CD14-positive monocyte (primary cell): ENCODE measurements around the gene PTGDS. TPM values are rescaled to one million over a fixed set of nuclear protein-coding genes. Genes with fewer than 3 reads are reported as not detected.
A peak's percentile ranks its signal among the peaks of the same experiment; 100 is the strongest.

Experiments used
- DNase-seq, 3 donors: peaks; one replicate each; pipeline ENCODE4 v3.0.0-alpha.2; 2011 to 2022
- H2AFZ ChIP-seq: 2 replicates; pipeline ENCODE4 v1.6.0; 2012; ENCODE audit warnings: mild to moderate bottlenecking, low read depth, low read length, inconsistent platforms; ENCODE audit not compliant: insufficient read depth, poor library complexity, severe bottlenecking
- H3K27ac ChIP-seq, 2 donors: 1 replicate in 1 of 2; 2 replicates in 1 of 2; pipeline ENCODE4 v1.5.1; 2012 to 2013; ENCODE audit warnings: low read length in 2 of 2, control low read depth in 1 of 2, inconsistent platforms in 1 of 2, low read depth in 1 of 2, mild to moderate bottlenecking in 1 of 2
- H3K27me3 ChIP-seq, 2 donors: one replicate each; pipeline versions ENCODE4 v1.6.0 to v1.6.1; 2011 to 2013; ENCODE audit warnings: low read length in 2 of 2; ENCODE audit not compliant: control insufficient read depth in 2 of 2, insufficient read depth in 2 of 2
- H3K36me3 ChIP-seq, 2 donors: replicated peaks in 1 of 2; 1 replicate in 1 of 2; 2 replicates in 1 of 2; pipeline versions ENCODE4 v1.5.1 to v1.6.1; 2012 to 2013; ENCODE audit warnings: low read length in 2 of 2, control low read depth in 1 of 2, inconsistent platforms in 1 of 2, mild to moderate bottlenecking in 1 of 2; ENCODE audit not compliant: insufficient read depth in 2 of 2, control insufficient read depth in 1 of 2
- H3K4me1 ChIP-seq, 2 donors: 1 replicate in 1 of 2; 2 replicates in 1 of 2; pipeline versions ENCODE4 v1.5.1 to v1.6.1; 2012 to 2013; ENCODE audit warnings: low read length in 2 of 2, control low read depth in 1 of 2, inconsistent platforms in 1 of 2, mild to moderate bottlenecking in 1 of 2, moderate library complexity in 1 of 2; ENCODE audit not compliant: insufficient read depth in 2 of 2, control insufficient read depth in 1 of 2
- H3K4me2 ChIP-seq: replicated peaks from 2 replicates; pipeline ENCODE3; 2012; ENCODE audit warnings: low read length, moderate library complexity, mild to moderate bottlenecking; ENCODE audit not compliant: poor library complexity, severe bottlenecking; ENCODE audit errors: extremely low read depth
- H3K4me3 ChIP-seq, 3 experiments: fragments of 200-600 bp in 1 of 3; sonication (generic) in 1 of 3; replicated peaks in 1 of 3; 1 replicate in 2 of 3; 2 replicates in 1 of 3; pipeline ENCODE4 v1.5.1; 2011 to 2013; ENCODE audit warnings: low read length in 3 of 3, mild to moderate bottlenecking in 3 of 3, control low read depth in 2 of 3, low read depth in 2 of 3, inconsistent platforms in 1 of 3, moderate library complexity in 1 of 3
- H3K79me2 ChIP-seq: 2 replicates; pipeline ENCODE4 v1.6.0; 2012; ENCODE audit warnings: mild to moderate bottlenecking, control low read depth, inconsistent platforms, low read length, moderate library complexity; ENCODE audit not compliant: insufficient read depth
- H3K9ac ChIP-seq: 2 replicates; pipeline ENCODE4 v1.6.0; 2017; ENCODE audit warnings: low read length, mild to moderate bottlenecking; ENCODE audit not compliant: insufficient read depth, poor library complexity, severe bottlenecking
- H3K9me3 ChIP-seq, 2 donors: replicated peaks in 1 of 2; 1 replicate in 1 of 2; 2 replicates in 1 of 2; pipeline versions ENCODE4 v1.5.1 to v1.6.1; 2012 to 2013; ENCODE audit warnings: low read length in 2 of 2, control low read depth in 1 of 2; ENCODE audit not compliant: control insufficient read depth in 1 of 2, insufficient read depth in 1 of 2
- H4K20me1 ChIP-seq: 2 replicates; pipeline ENCODE4 v1.6.0; 2012; ENCODE audit warnings: mild to moderate bottlenecking, low read length, control low read depth, moderate library complexity; ENCODE audit not compliant: insufficient read depth
- H3K27ac Mint-ChIP-seq, 7 donors: one replicate each; pipeline ENCODE4 v1.8.0; 2020; ENCODE audit warnings: mild to moderate bottlenecking in 7 of 7, mixed read lengths in 7 of 7, moderate library complexity in 6 of 7, inconsistent platforms in 2 of 7
- H3K27me3 Mint-ChIP-seq, 3 donors: one replicate each; pipeline ENCODE4 v1.8.0; 2021 to 2022; ENCODE audit warnings: low read depth in 3 of 3, mild to moderate bottlenecking in 3 of 3, mixed read lengths in 3 of 3, moderate library complexity in 3 of 3, inconsistent platforms in 1 of 3
- H3K36me3 Mint-ChIP-seq, 2 donors: one replicate each; pipeline ENCODE4 v1.8.0; 2020; ENCODE audit warnings: mixed read lengths in 2 of 2, inconsistent platforms in 1 of 2, mild to moderate bottlenecking in 1 of 2
- H3K4me1 Mint-ChIP-seq: one replicate; pipeline ENCODE4 v1.8.0; 2020; ENCODE audit warnings: mild to moderate bottlenecking, mixed read lengths
- H3K4me3 Mint-ChIP-seq, 2 donors: one replicate each; pipeline ENCODE4 v1.8.0; 2020; ENCODE audit warnings: mild to moderate bottlenecking in 2 of 2, mixed read lengths in 2 of 2, moderate library complexity in 1 of 2
- H3K9me3 Mint-ChIP-seq, 7 donors: one replicate each; pipeline ENCODE4 v1.8.0; 2020 to 2022; ENCODE audit warnings: mixed read lengths in 7 of 7, mild to moderate bottlenecking in 6 of 7, moderate library complexity in 6 of 7, inconsistent platforms in 2 of 7
- CTCF ChIP-seq: fragments of 200-600 bp; IDR thresholded peaks from one replicate; pipeline ENCODE4 v1.8.0; 2022; ENCODE audit warnings: antibody characterized with exemption, mild to moderate bottlenecking
- WGBS: methylation state at CpG from one replicate; pipeline ENCODE4 v1.1.5; 2013; ENCODE audit warnings: missing lambda C conversion rate; ENCODE audit not compliant: insufficient coverage; 5-methylcytosine and 5-hydroxymethylcytosine counted together
- intact Hi-C, 2 donors: fragments of 100-400 bp; cut with micrococcal nuclease; formaldehyde crosslinking; loops; one replicate each; pipeline versions ENCODE4 v1.15.0 to v1.15.1; 2023
- polyA plus RNA-seq, 3 donors: library from polyadenylated mRNA; depleted of rRNA in 1 of 3; unstranded in 2 of 3; stranded (reverse) in 1 of 3; fragments of 300-500 nt in 2 of 3; fragments of >200 nt in 1 of 3; fragmentation: Illumina TruSeq in 2 of 3; gene quantifications; 1 replicate in 2 of 3; 2 replicates in 1 of 3; pipeline ENCODE4 v1.2.3, GENCODE V29; 2012 to 2021

Gene PTGDS
- polyA plus RNA-seq, 3 donors = 0.34 to 1.5 TPM; not detected in 1

- no peak for TF ChIP-seq CTCF
- H3K36me3 Mint-ChIP-seq = peaks cover 20 to 31% of the 10 kb centered on the region in 2 donors
- Histone ChIP-seq H3K9me3 (no peaks in the 10 kb centered on the region), H4K20me1 (peaks cover 26% of the 10 kb centered on the region), H3K36me3 (peaks cover 25 to 33% of the 10 kb centered on the region in 2 donors), H3K4me1 (peaks cover 15 to 16% of the 10 kb centered on the region in 2 donors), H3K4me2 (no peak overlapping the region), H3K27me3 (no peaks in the 10 kb centered on the region), H3K79me2 (no peaks in the 10 kb centered on the region), H2AFZ (no peak overlapping the region), H3K27ac (no peak overlapping the region), H3K4me3 (no peak overlapping the region), H3K9ac (no peak overlapping the region)
- peak overlapping the region in 4 of 7 donors; percentile 15 to 29 (median 19) for H3K27ac Mint-ChIP-seq
- intact Hi-C loops = no loop called here
- WGBS = 96% methylated on average over 4 of the region's 8 CpGs
- H3K9me3 Mint-ChIP-seq = peaks cover 0 to 3% (median 0%) of the 10 kb centered on the region in 7 donors
- H3K4me1 Mint-ChIP-seq = peaks cover 33% of the 10 kb centered on the region
- H3K27me3 Mint-ChIP-seq = no peaks in the 10 kb centered on the region
- DNase-seq = no peak
- no peak overlapping the region for H3K4me3 Mint-ChIP-seq
Measured at GRCh38 chr9:136936645-136937170, 40.6 kb upstream of the PTGDS start.

GRCh38 chr9:136937186-136938001 is 39.9 kb upstream of the PTGDS start:
- H3K9ac ChIP-seq = no peak overlapping the region
- peaks cover 15 to 16% of the 10 kb centered on the region in 2 donors for H3K4me1 ChIP-seq
- no peaks in the 10 kb centered on the region for H3K27me3 Mint-ChIP-seq

More at GRCh38 chr9:136937186-136938001, 39.9 kb upstream of the PTGDS start:
- Histone ChIP-seq H4K20me1 (peaks cover 33% of the 10 kb centered on the region), H3K27me3 (no peaks in the 10 kb centered on the region), H3K36me3 (peaks cover 32 to 40% of the 10 kb centered on the region in 2 donors), H3K9me3 (no peaks in the 10 kb centered on the region), H3K79me2 (peaks cover 3% of the 10 kb centered on the region), H3K4me2 (no peak overlapping the region), H3K4me3 (no peak overlapping the region), H2AFZ (no peak overlapping the region), H3K27ac (no peak overlapping the region)
- DNase-seq = no peak
- intact Hi-C loops = no loop called here
- peaks cover 23 to 38% of the 10 kb centered on the region in 2 donors for H3K36me3 Mint-ChIP-seq
- peaks cover 0 to 3% (median 0%) of the 10 kb centered on the region in 7 donors for H3K9me3 Mint-ChIP-seq
- peaks cover 28% of the 10 kb centered on the region for H3K4me1 Mint-ChIP-seq
- WGBS = 90% methylated on average over 15 of the region's 15 CpGs
- H3K27ac Mint-ChIP-seq = peak overlapping the region in 1 of 7 donors; percentile 57
- no peak overlapping the region for H3K4me3 Mint-ChIP-seq
- TF ChIP-seq CTCF = no peak
